Mononuclear cell (primary cell): ENCODE results near the gene POTEJ. TPM values are rescaled to one million over a fixed set of nuclear protein-coding genes. Genes with fewer than 3 reads are reported as not detected.
"Not testable (repeated sequence)": the region's sequence is repeated elsewhere in the genome, so short reads cannot be mapped to it uniquely, and the experiment has no call there.

Source experiments
- H3K27me3 ChIP-seq: 2 replicates; pipeline ENCODE4 v1.6.0; 2011; ENCODE audit warnings: low read length, control low read depth; ENCODE audit not compliant: insufficient read depth
- H3K4me1 ChIP-seq: 2 replicates; pipeline ENCODE4 v1.5.1; 2011; ENCODE audit warnings: mild to moderate bottlenecking, low read length, control low read depth; ENCODE audit not compliant: insufficient read depth
- H3K4me3 ChIP-seq: 2 replicates; pipeline ENCODE4 v1.5.1; 2011; ENCODE audit warnings: mild to moderate bottlenecking, low read length, moderate library complexity
- H3K9me3 ChIP-seq: 2 replicates; pipeline ENCODE4 v1.5.1; 2011; ENCODE audit warnings: low read depth, mild to moderate bottlenecking, control low read depth, low read length
- total RNA-seq: library from RNA; depleted of rRNA; stranded (reverse); fragments of >200 nt; gene quantifications from one replicate; pipeline ENCODE4 v1.2.3, GENCODE V29; 2012

The POTEJ gene
- total RNA-seq, 1 donor = not detected

GRCh38 chr2:130594011-130594410, 17.2 kb upstream of the POTEJ start:
- not testable (repeated sequence) for H3K4me3 ChIP-seq, H3K9me3 ChIP-seq, H3K4me1 ChIP-seq, H3K27me3 ChIP-seq

GRCh38 chr2:130596757-130597156, 14.5 kb upstream of the POTEJ start:
- not testable (repeated sequence) for H3K4me3 ChIP-seq, H3K4me1 ChIP-seq, H3K27me3 ChIP-seq, H3K9me3 ChIP-seq

- H3K9me3 ChIP-seq, H3K4me3 ChIP-seq, H3K27me3 ChIP-seq, H3K4me1 ChIP-seq: not testable (repeated sequence)
Observed at GRCh38 chr2:130597994-130598393, 13.2 kb upstream of the POTEJ start.

- not testable (repeated sequence) for H3K27me3 ChIP-seq, H3K9me3 ChIP-seq, H3K4me1 ChIP-seq, H3K4me3 ChIP-seq
Observed at GRCh38 chr2:130598463-130598862, 12.8 kb upstream of the POTEJ start.

- H3K4me3 ChIP-seq, H3K27me3 ChIP-seq, H3K9me3 ChIP-seq, H3K4me1 ChIP-seq: not testable (repeated sequence)
Observed at GRCh38 chr2:130599393-130599792, 11.8 kb upstream of the POTEJ start, which contains the start of gene CFC1. Gene CFC1 (minus strand): TSS chr2:130599575. CDS start chr2:130599287, 288 bp downstream.

GRCh38 chr2:130599926-130600325, 11.3 kb upstream of the POTEJ start:
- H3K27me3 ChIP-seq = not testable (repeated sequence)

GRCh38 chr2:130601648-130602302, 9.5 kb upstream of the POTEJ start:
- H3K9me3 ChIP-seq, H3K4me3 ChIP-seq, H3K4me1 ChIP-seq, H3K27me3 ChIP-seq: not testable (repeated sequence)

More at GRCh38 chr2:130599926-130600325, 11.3 kb upstream of the POTEJ start:
- not testable (repeated sequence) for H3K4me1 ChIP-seq, H3K9me3 ChIP-seq, H3K4me3 ChIP-seq

GRCh38 chr2:130608276-130609001, 2.8 kb upstream of the POTEJ start:
- H3K4me3 ChIP-seq, H3K9me3 ChIP-seq, H3K27me3 ChIP-seq, H3K4me1 ChIP-seq: not testable (repeated sequence)

- H3K9me3 ChIP-seq, H3K4me1 ChIP-seq, H3K4me3 ChIP-seq, H3K27me3 ChIP-seq: not testable (repeated sequence)
Observed at GRCh38 chr2:130609002-130609920, 2.0 kb upstream of the POTEJ start.

GRCh38 chr2:130610486-130610885, 754 bp upstream of the POTEJ start:
- H3K4me3 ChIP-seq, H3K4me1 ChIP-seq, H3K27me3 ChIP-seq, H3K9me3 ChIP-seq: not testable (repeated sequence)

GRCh38 chr2:130628784-130629475, 17.7 kb downstream of the POTEJ start:
- H3K4me1 ChIP-seq, H3K27me3 ChIP-seq, H3K4me3 ChIP-seq, H3K9me3 ChIP-seq: not testable (repeated sequence)

GRCh38 chr2:130638973-130639372, 27.7 kb downstream of the POTEJ start:
- not testable (repeated sequence) for H3K4me1 ChIP-seq, H3K9me3 ChIP-seq

GRCh38 chr2:130641688-130642087, 30.4 kb downstream of the POTEJ start:
- H3K9me3 ChIP-seq, H3K27me3 ChIP-seq, H3K4me1 ChIP-seq, H3K4me3 ChIP-seq: not testable (repeated sequence)

More at GRCh38 chr2:130638973-130639372, 27.7 kb downstream of the POTEJ start:
- H3K27me3 ChIP-seq, H3K4me3 ChIP-seq: not testable (repeated sequence)

- H3K4me3 ChIP-seq, H3K4me1 ChIP-seq, H3K27me3 ChIP-seq, H3K9me3 ChIP-seq: not testable (repeated sequence)
Observed at GRCh38 chr2:130649285-130649684, 38.0 kb downstream of the POTEJ start.

- H3K9me3 ChIP-seq, H3K4me3 ChIP-seq, H3K4me1 ChIP-seq, H3K27me3 ChIP-seq: not testable (repeated sequence)
Observed at GRCh38 chr2:130664506-130664905, 53.3 kb downstream of the POTEJ start.
